ENCODE measurements around the gene PMEL. TPM values are rescaled to one million over a fixed set of nuclear protein-coding genes. Genes with fewer than 3 reads are reported as not detected.
"Not testable (repeated sequence)": the region's sequence is repeated elsewhere in the genome, so short reads cannot be mapped to it uniquely, and the experiment has no call there.

The PMEL gene
- polyA plus RNA-seq, 1 donor (not counting 4 experiments of a cell fraction or from before 2014, with no cell fraction given) = 1.3 TPM

GRCh38 chr12:55999522-55999921 lies 33.7 kb upstream of the PMEL start:
- H3K9ac ChIP-seq (ENCODE audit: control insufficient read depth, extremely low read depth, insufficient read depth, low read length); H4K20me1 ChIP-seq (ENCODE audit: control insufficient read depth, extremely low read depth, insufficient read depth, low read length); DNase-seq (ENCODE audit: low read depth, low spot score); H3K36me3 ChIP-seq (ENCODE audit: control insufficient read depth in 2 of 2, extremely low read depth in 1 of 2, insufficient read depth in 2 of 2, low read length in 2 of 2); H3K27ac ChIP-seq (ENCODE audit: control insufficient read depth, insufficient read depth, low read length); FAIRE-seq; H3K27me3 ChIP-seq (ENCODE audit: control insufficient read depth, extremely low read depth, insufficient read depth, low read length); H3K9me3 ChIP-seq (ENCODE audit: control insufficient read depth, low read depth, low read length); H3K9me1 ChIP-seq (ENCODE audit: control insufficient read depth, extremely low read depth, insufficient read depth, low read length); H3K4me1 ChIP-seq (ENCODE audit: control insufficient read depth, extremely low read depth, insufficient read depth, low read length); dilution Hi-C loops (cut with MboI; ENCODE audit: extremely low pct_ligation_motif_present, low sequenced_read_pairs); H3K4me2 ChIP-seq (ENCODE audit: control insufficient read depth, extremely low read depth, insufficient read depth, low read depth, low read length); H2AFZ ChIP-seq (ENCODE audit: control insufficient read depth, low read length); H3K4me3 ChIP-seq (ENCODE audit: control insufficient read depth in 2 of 3, extremely low read depth in 1 of 3, insufficient read depth in 2 of 3, low read depth in 1 of 3, low read length in 3 of 3); H3K79me2 ChIP-seq (ENCODE audit: control insufficient read depth, insufficient read depth, low read length): not testable (repeated sequence)

GRCh38 chr12:55997535-55997859 lies 31.7 kb upstream of the PMEL start:
- H3K9ac ChIP-seq (ENCODE audit: control insufficient read depth, extremely low read depth, insufficient read depth, low read length) = peak overlapping the region; percentile 58
- no peaks in the 10 kb centered on the region for H4K20me1 ChIP-seq (ENCODE audit: control insufficient read depth, extremely low read depth, insufficient read depth, low read length)
- peak overlapping the region; percentile 78 for H3K4me2 ChIP-seq (ENCODE audit: control insufficient read depth, extremely low read depth, insufficient read depth, low read depth, low read length)
- dilution Hi-C loops (cut with MboI; ENCODE audit: extremely low pct_ligation_motif_present, low sequenced_read_pairs) = no loop called here
- peak overlapping the region; percentile 87 for H2AFZ ChIP-seq (ENCODE audit: control insufficient read depth, low read length)
- H3K4me3 ChIP-seq (ENCODE audit: control insufficient read depth in 2 of 3, extremely low read depth in 1 of 3, insufficient read depth in 2 of 3, low read depth in 1 of 3, low read length in 3 of 3) = peak overlapping the region; percentile 52 to 85 (median 75)
- TF ChIP-seq CTCF (optimal IDR thresholded peaks at IDR 0.05 in 1 of 3, IDR thresholded peaks at IDR 0.05 in 1 of 3, conservative IDR thresholded peaks at IDR 0.05 in 1 of 3; ENCODE audit: extremely low read depth in 1 of 3, insufficient read depth in 2 of 3, low read length in 3 of 3) (no peak), EZH2 (IDR thresholded peaks at IDR 0.05; ENCODE audit: low read length) (no peak)
- H3K79me2 ChIP-seq (ENCODE audit: control insufficient read depth, insufficient read depth, low read length) = no peaks in the 10 kb centered on the region
- no peak for FAIRE-seq
- DNase-seq (ENCODE audit: low read depth, low spot score) = no peak
- H3K27ac ChIP-seq (ENCODE audit: control insufficient read depth, insufficient read depth, low read length) = no peak overlapping the region
- peaks cover 6% of the 10 kb centered on the region for H3K4me1 ChIP-seq (ENCODE audit: control insufficient read depth, extremely low read depth, insufficient read depth, low read length)
- no peaks in the 10 kb centered on the region for H3K9me3 ChIP-seq (ENCODE audit: control insufficient read depth, low read depth, low read length)
- no peaks in the 10 kb centered on the region for H3K27me3 ChIP-seq (ENCODE audit: control insufficient read depth, extremely low read depth, insufficient read depth, low read length)
- no peaks in the 10 kb centered on the region for H3K9me1 ChIP-seq (ENCODE audit: control insufficient read depth, extremely low read depth, insufficient read depth, low read length)
- peaks cover 15 to 19% of the 10 kb centered on the region in 2 experiments for H3K36me3 ChIP-seq (ENCODE audit: control insufficient read depth in 2 of 2, extremely low read depth in 1 of 2, insufficient read depth in 2 of 2, low read length in 2 of 2)

Data from keratinocyte (primary cell).